Measurements from ENCODE around the gene USP40. TPM values are rescaled to one million over a fixed set of nuclear protein-coding genes. Genes with fewer than 3 reads are reported as not detected.

Gene USP40
- total and polyA plus RNA-seq, 9 of the 15 experiments (the other 6 are each of a cell fraction or from before 2014, with no cell fraction given), result 5.5 to 15.0 (median 9.3) TPM

GRCh38 chr2:233566141-233566956, at the start of gene USP40 (continued):
- no peak for TF ChIP-seq ZBTB40 (IDR thresholded peaks at IDR 0.05)
- no peak for TF ChIP-seq ZBTB40 (CRISPR knock-in tag; IDR thresholded peaks at IDR 0.05)
- no peak for TF ChIP-seq IFI16 (CRISPR knock-in tag; IDR thresholded peaks at IDR 0.05)
- peak; percentile 19; the same call in 1 of the 2 replicates for TF ChIP-seq ZBTB1 (CRISPR knock-in tag; IDR thresholded peaks at IDR 0.05; ENCODE audit: borderline replicate concordance, low read depth)
- TF ChIP-seq, protein P1, sequence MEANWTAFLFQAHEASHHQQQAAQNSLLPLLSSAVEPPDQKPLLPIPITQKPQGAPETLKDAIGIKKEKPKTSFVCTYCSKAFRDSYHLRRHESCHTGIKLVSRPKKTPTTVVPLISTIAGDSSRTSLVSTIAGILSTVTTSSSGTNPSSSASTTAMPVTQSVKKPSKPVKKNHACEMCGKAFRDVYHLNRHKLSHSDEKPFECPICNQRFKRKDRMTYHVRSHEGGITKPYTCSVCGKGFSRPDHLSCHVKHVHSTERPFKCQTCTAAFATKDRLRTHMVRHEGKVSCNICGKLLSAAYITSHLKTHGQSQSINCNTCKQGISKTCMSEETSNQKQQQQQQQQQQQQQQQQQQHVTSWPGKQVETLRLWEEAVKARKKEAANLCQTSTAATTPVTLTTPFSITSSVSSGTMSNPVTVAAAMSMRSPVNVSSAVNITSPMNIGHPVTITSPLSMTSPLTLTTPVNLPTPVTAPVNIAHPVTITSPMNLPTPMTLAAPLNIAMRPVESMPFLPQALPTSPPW (CRISPR knock-in tag; IDR thresholded peaks at IDR 0.05), result peak; percentile 70
- TF ChIP-seq, protein P2, sequence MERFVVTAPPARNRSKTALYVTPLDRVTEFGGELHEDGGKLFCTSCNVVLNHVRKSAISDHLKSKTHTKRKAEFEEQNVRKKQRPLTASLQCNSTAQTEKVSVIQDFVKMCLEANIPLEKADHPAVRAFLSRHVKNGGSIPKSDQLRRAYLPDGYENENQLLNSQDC (CRISPR knock-in tag; IDR thresholded peaks at IDR 0.05), result no peak
- peak; percentile 22 to 43; a peak in 2 of 4 replicates for TF ChIP-seq NRF1 (conservative IDR thresholded peaks at IDR 0.05 in 1 of 2, IDR thresholded peaks at IDR 0.05 in 1 of 2)
- TF ChIP-seq NFATC3 (IDR thresholded peaks at IDR 0.05), result peak; percentile 99
- TF ChIP-seq CCAR2 (IDR thresholded peaks at IDR 0.05; ENCODE audit: low read depth, low read length), result no peak
- TF ChIP-seq XRCC3 (IDR thresholded peaks at IDR 0.05), result no peak
- TF ChIP-seq CTBP1 (IDR thresholded peaks at IDR 0.05; ENCODE audit: borderline replicate concordance), result peak; percentile 59; the same call in 1 of the 2 replicates
- no peak for TF ChIP-seq AFF4 (CRISPR knock-in tag; IDR thresholded peaks at IDR 0.05)
- TF ChIP-seq ZNF134 (CRISPR knock-in tag; conservative IDR thresholded peaks at IDR 0.05), result no peak
